Stimulated activated CD4-positive, alpha-beta T cell treated with anti-CD3 and anti-CD28 coated beads, Interleukin-2, amount 100 ng/mL, for 4 hours (primary cell): Measurements from ENCODE around the gene TOMM40L.
"Not testable (repeated sequence)": the region's sequence is repeated elsewhere in the genome, so short reads cannot be mapped to it uniquely, and the experiment has no call there.

Source experiments
- DNase-seq: peaks from one replicate; pipeline ENCODE4 v3.0.0-alpha.2; 2020; ENCODE audit warnings: low read depth

The TOMM40L gene

DNA sequence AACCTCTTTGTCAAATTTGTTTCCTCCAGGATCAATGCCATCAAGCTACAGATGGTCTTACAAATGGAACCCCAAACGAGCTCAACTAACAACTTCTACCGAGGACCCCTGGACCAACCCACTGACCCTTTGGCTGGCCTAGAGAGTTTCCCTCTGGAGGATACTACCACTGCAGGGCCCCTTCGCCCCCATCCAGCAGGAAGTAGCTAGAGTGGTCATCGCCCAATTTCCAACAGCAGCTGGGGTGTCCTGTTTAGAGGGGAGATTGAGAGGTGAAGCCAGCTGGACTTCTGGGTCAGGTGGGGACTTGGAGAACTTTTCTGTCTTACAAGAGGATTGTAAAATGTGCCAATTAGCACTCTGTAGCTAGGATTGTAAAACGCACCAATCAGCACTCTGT is 31.2 kb downstream of the TOMM40L start:
- not testable (repeated sequence) for DNase-seq

DNA sequence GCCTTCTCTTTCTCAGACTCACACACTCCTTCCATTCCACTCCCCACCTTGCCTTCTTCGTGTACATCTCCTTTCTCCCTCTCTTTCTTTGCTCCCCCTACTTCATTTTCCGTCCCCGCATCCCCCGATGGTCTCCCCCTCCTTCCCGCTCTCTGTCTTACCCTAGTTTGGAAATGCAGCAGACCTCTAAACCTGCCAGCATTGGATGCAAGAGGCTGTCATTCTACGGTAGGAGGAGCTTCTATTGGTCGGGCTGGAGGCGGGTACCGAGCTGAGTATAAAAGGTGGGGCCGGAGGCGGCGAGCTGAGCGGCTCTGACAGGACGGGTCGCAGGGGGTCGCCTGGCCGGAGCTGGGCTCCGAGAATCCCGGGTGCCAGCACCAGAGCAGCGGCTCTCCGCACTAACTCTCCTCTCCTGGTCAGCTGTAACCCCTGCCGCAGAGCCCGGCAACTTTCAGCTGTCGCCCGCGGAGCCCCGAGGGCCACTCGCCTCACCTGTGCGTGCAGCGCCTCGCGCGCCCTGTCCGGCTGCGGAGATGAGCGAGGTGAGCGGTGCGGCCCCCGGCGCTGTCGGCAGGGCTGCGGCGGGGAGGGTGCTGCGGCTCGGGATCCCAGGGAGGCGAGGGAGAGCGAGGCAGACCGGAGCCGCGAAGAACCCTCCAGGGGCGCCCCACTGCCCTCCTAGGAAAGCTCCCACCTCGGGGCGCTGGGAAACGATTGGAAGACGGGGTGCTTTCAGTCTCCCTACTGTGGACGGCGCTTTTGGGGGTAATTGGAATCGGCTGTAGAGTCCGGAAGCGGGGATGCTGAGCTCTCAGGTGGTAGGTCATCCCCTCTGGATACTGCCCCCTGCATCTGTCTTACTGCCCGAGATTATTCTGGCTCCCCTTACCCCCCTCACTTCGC is 32.8 kb downstream of the TOMM40L start, which contains the start of gene PCP4L1:
Gene PCP4L1 (plus strand): TSS at position 307 of the 906 bp plus-strand sequence. CDS start 230 bp downstream, at position 537.
- peak; percentile 12 for DNase-seq

- no peak for DNase-seq
These were observed 33.5 kb downstream of the TOMM40L start for GRCh38 chr1:161259345-161259702.

GRCh38 chr1:161259765-161260164 is 33.9 kb downstream of the TOMM40L start:
- DNase-seq = no peak

GRCh38 chr1:161260376-161261260 is 34.8 kb downstream of the TOMM40L start:
- no peak for DNase-seq

DNA sequence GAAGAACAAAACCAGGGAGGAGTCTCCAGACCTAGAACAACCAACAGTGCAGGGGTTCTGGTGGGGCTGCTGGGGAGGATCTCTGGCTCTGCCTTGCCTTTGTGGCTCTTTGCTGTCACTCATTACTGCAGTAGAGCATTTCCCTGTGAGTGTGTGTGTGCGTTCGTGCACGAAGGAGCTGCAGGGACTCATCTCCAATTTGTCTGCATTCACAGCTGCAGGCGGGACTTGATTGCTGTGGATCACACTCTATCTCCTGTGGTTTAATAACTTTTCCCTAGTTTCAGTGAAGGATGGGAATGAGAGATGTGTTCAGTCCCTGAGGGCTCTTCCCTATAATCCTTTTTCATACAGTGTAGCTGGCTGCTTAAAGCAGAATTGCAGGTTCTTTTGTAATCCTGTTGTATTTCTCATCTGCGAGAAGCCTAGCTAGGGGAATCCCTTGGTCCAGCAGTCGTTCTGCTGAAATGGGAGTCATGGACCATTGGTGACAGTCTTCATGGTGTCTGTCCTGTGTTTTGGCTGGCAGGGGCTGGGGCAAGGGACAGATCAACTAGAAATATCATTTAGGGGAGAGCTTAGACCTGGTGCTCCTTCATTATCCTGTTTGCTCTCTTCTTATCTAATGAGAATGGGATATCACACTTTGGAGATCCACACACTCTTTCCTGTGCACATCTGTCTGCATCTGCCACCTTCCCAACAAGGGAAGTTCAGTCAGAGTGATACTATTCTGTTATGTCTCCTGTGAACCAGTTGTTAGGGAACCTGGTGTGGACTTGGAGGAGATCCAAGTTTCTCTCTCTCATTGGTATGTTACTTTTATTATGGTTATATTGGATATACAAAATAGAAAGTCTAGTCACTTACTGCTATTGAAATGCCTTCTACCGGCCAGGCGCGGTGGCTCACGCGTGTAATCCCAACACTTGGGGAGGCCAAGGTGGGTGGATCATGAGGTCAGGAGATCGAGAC is 35.7 kb downstream of the TOMM40L start:
- DNase-seq = no peak

DNA sequence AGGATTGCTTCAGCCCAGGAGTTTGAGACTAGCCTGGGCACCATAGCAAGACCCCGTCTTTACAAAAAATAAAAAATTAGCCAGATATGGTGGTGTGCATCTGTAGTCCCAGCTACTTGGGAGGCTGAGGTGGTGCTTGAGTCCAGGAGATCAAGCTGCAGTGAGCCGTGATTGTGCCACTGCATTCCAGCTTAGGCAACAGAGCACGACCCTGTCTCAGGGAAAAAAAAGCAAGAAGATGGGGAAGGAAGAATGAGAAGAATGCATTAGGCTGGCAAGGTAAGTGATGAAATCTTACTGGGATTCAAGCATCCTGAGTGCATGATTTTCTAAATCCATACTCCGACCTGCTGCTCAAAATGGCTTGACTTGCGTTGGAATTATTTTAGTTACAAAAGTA is 39.4 kb downstream of the TOMM40L start:
- no peak for DNase-seq

GRCh38 chr1:161266202-161266601 is 40.3 kb downstream of the TOMM40L start:
- no peak for DNase-seq

GRCh38 chr1:161266836-161267235 is 41.0 kb downstream of the TOMM40L start:
- no peak for DNase-seq

DNA sequence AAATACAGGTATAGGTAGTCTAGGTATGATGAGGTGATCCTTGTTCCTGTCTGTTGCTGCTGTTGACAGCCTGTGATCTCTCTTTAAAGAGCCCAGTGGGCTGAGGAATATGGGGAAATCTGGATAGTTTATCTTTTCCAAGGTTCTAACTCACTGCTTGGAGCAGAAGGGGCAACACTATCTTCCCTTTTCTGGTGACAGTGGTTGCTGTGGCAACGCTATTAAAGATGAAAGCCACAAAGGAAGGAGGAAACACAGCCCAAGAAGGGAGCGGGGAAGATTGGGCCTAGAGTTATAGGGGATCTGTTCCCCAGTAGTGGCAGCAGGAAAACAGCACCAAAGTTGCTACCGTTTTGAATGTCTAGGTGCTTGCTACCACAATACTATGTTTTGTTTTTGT is 41.5 kb downstream of the TOMM40L start:
- DNase-seq = no peak

GRCh38 chr1:161273402-161273801 is 47.5 kb downstream of the TOMM40L start:
- DNase-seq = no peak

DNA sequence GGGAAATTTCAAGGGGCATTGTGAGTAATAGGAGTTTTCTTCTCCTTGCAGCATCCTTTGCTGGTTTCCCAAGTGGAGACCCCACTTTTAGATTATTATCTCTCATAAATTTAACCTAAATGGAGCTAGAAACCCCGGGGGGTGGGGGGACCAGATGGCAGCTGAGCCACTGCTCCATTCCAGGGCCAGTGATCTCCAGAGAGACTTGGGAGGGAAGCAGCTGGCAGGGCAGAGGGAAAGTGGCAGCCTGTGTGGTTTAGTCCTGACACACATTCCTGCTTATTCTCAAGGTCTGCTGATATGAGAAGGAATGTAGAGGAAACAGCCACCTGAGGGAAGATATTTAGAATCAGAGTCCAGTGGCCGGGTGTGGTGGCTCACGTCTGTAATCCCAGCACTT is 49.0 kb downstream of the TOMM40L start:
- no peak for DNase-seq
